HepG2 (cell line): ENCODE measurements around the gene TCFL5. TPM values are rescaled to one million over a fixed set of nuclear protein-coding genes. Genes with fewer than 3 reads are reported as not detected.

ENCODE experiments used
- GABPB1 ChIP-seq: IDR thresholded peaks from 2 replicates; pipeline ENCODE4 v1.6.1; 2016; ENCODE audit warnings: mild to moderate bottlenecking, missing genetic modification reagents, moderate library complexity, missing compliant biosample characterization
- HDAC2 ChIP-seq: sonication (generic); formaldehyde crosslinking; IDR thresholded peaks from 2 replicates; pipeline ENCODE4 v1.4.0; 2020; ENCODE audit warnings: missing genetic modification reagents
- KAT8 ChIP-seq: IDR thresholded peaks from 2 replicates; pipeline ENCODE4 v1.6.1; 2016; ENCODE audit warnings: missing genetic modification reagents, missing compliant biosample characterization
- KMT2B ChIP-seq: IDR thresholded peaks from 2 replicates; pipeline ENCODE4 v1.6.1; 2016; ENCODE audit warnings: missing genetic modification reagents, missing compliant biosample characterization
- MYC ChIP-seq: sonication (generic); formaldehyde crosslinking; IDR thresholded peaks from 2 replicates; pipeline ENCODE4 v1.9.0; 2021; ENCODE audit warnings: missing genetic modification reagents, borderline replicate concordance
- RBFOX2 ChIP-seq: fragments of 200-400 bp; formaldehyde crosslinking; IDR thresholded peaks from 2 replicates; pipeline ENCODE4 v1.6.1; 2017; ENCODE audit warnings: low read depth, mild to moderate bottlenecking, low read length
- RBM39 ChIP-seq: fragments of 200-400 bp; formaldehyde crosslinking; IDR thresholded peaks from one replicate; pipeline ENCODE4 v1.6.1; 2018; ENCODE audit warnings: antibody characterized with exemption, mild to moderate bottlenecking, low read depth, low read length; ENCODE audit not compliant: poor library complexity, severe bottlenecking
- REXO4 ChIP-seq: sonication (generic); formaldehyde crosslinking; IDR thresholded peaks from 2 replicates; pipeline ENCODE4 v1.8.0; 2022; ENCODE audit warnings: missing genetic modification reagents, mild to moderate bottlenecking, borderline replicate concordance
- SP4 ChIP-seq: sonication (generic); formaldehyde crosslinking; IDR thresholded peaks from 2 replicates; pipeline ENCODE4 v1.8.1; 2023; ENCODE audit warnings: mild to moderate bottlenecking, missing genetic modification reagents
- SRY ChIP-seq: sonication (generic); formaldehyde crosslinking; IDR thresholded peaks from 2 replicates; pipeline ENCODE4 v1.8.0; 2022; ENCODE audit warnings: mild to moderate bottlenecking, missing genetic modification reagents
- TBP ChIP-seq: sonication (generic); formaldehyde crosslinking; IDR thresholded peaks from 2 replicates; pipeline ENCODE4 v1.5.0; 2020; ENCODE audit warnings: missing genetic modification reagents
- TSC22D2 ChIP-seq: sonication (generic); formaldehyde crosslinking; IDR thresholded peaks from 2 replicates; pipeline ENCODE4 v1.5.1; 2020; ENCODE audit warnings: missing genetic modification reagents, mild to moderate bottlenecking, borderline replicate concordance
- ZBTB7A ChIP-seq: sonication (generic); formaldehyde crosslinking; IDR thresholded peaks from 2 replicates; pipeline ENCODE4 v1.8.0; 2022; ENCODE audit warnings: mild to moderate bottlenecking, missing genetic modification reagents
- ZNF121 ChIP-seq: sonication (generic); formaldehyde crosslinking; IDR thresholded peaks from 2 replicates; pipeline ENCODE4 v1.5.0; 2020; ENCODE audit warnings: mild to moderate bottlenecking, missing genetic modification reagents
- ZNF441 ChIP-seq: sonication (generic); formaldehyde crosslinking; IDR thresholded peaks from 2 replicates; pipeline ENCODE4 v1.7.0; 2021; ENCODE audit warnings: missing genetic modification reagents, borderline replicate concordance
- ZNF543 ChIP-seq: sonication (generic); formaldehyde crosslinking; IDR thresholded peaks from 2 replicates; pipeline ENCODE4 v1.4.0; 2020; ENCODE audit warnings: mild to moderate bottlenecking, missing genetic modification reagents
- ZNF563 ChIP-seq: sonication (generic); formaldehyde crosslinking; IDR thresholded peaks from 2 replicates; pipeline ENCODE4 v1.8.0; 2022; ENCODE audit warnings: mild to moderate bottlenecking, moderate library complexity, missing genetic modification reagents
- polyA plus RNA-seq, 8 experiments: library from polyadenylated mRNA; depleted of rRNA in 3 of 8; stranded (reverse) in 7 of 8; unstranded in 1 of 8; fragments of >200 nt; fragmentation: Illumina TruSeq in 4 of 8; extraction: Trizol in 4 of 8; gene quantifications; 2 replicates each; pipeline versions ENCODE4 v1.2.1 to v1.2.3, GENCODE V29; 2011 to 2016; ENCODE audit warnings: low read depth in 4 of 8, missing spikeins in 1 of 8, mixed read lengths in 1 of 8; ENCODE audit not compliant: insufficient read depth in 1 of 8
- total RNA-seq, 5 experiments: library from RNA; depleted of rRNA; stranded (reverse); fragments of >200 nt; fragmentation: Illumina TruSeq; extraction: Trizol; gene quantifications; 2 replicates each; pipeline ENCODE4 v1.2.3, GENCODE V29; 2016; ENCODE audit warnings: low read depth in 1 of 5
- TF ChIP-seq, protein P1 (sequence below): sonication (generic); formaldehyde crosslinking; conservative IDR thresholded peaks from 2 replicates; pipeline ENCODE4 v1.4.0; 2020; ENCODE audit warnings: mild to moderate bottlenecking, missing genetic modification reagents, moderate library complexity
- TF ChIP-seq, protein P2 (sequence below): sonication (generic); formaldehyde crosslinking; IDR thresholded peaks from 2 replicates; pipeline ENCODE4 v1.8.0; 2022; ENCODE audit warnings: mild to moderate bottlenecking, missing genetic modification reagents
- TF ChIP-seq, protein P3 (sequence below): sonication (generic); formaldehyde crosslinking; IDR thresholded peaks from 2 replicates; pipeline ENCODE4 v1.4.0; 2020; ENCODE audit warnings: missing genetic modification reagents

TCFL5 gene
- total and polyA plus RNA-seq, 2 of the 13 experiments (the other 11 are each of a cell fraction or from before 2014, with no cell fraction given) = 14.8 to 20.0 TPM

DNA sequence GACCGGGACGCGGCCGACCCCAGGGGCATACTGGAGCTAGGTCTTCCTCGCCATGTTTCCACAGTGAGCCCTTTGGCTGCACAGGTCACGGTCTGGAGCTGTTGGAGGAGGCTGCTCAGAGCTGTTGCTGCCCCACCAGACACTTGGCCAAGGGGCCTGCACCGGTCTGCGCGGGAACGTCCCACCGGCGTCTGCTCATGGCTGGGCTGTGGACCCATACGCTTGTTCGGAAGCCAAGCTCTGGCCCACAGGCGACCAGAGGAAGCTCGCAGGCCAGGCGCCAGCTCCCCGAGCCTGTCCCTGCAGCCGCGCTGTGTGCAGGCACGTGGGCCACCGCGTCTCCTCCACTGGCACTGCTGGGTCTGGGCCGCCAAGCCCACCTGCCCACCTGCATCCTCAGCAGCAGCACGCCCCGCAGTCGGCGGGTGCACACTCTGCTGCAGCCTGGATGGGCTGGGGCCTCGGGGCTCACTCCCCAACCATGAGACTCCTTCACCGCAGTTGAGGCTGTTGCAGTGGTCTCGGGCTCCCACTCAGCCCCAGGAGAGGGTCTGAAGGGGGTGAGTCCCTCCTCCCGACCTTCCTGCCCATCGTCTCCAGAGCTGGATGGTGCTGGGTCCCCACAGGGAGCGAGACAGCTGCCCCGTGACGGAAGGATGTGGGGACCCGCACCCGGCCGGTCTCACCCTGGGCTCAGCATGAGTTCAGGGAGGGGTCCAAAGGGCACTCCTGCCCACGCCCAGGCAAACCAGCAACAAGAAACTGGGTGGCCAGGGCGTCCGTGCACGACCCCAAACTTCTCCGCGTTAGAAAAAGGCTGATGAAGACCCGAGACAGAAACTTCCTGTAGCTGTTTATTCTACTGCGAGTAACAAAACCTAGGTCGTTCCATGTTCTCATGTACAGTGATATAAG, 15.5 kb upstream of the TCFL5 start (continued):
- TF ChIP-seq RBFOX2 (peak; percentile 36; the same call in 1 of the 2 replicates), SRY (peak; percentile 42; the same call in 1 of the 2 replicates), ZBTB7A (CRISPR knock-in tag) (peak; percentile 71), RBM39 (peak; percentile 64), ZNF543 (CRISPR knock-in tag) (0 out of 2 replicates have a peak, but pooled peaks have one; percentile 22), SP4 (CRISPR knock-in tag) (peak; percentile 21; the same call in 1 of the 2 replicates), KMT2B (CRISPR knock-in tag) (no peak), ZNF441 (CRISPR knock-in tag) (peak; percentile 66; the same call in 1 of the 2 replicates), HDAC2 (CRISPR knock-in tag) (peak; percentile 41; the same call in 1 of the 2 replicates), REXO4 (CRISPR knock-in tag) (0 out of 2 replicates have a peak, but pooled peaks have one; percentile 42), TSC22D2 (CRISPR knock-in tag) (no peak), KAT8 (no peak), GABPB1 (CRISPR knock-in tag) (peak; percentile 59; the same call in 1 of the 2 replicates), MYC (CRISPR knock-in tag) (peak; percentile 21; the same call in 1 of the 2 replicates), TBP (no peak), ZNF121 (0 out of 2 replicates have a peak, but pooled peaks have one; percentile 10), ZNF563 (peak; percentile 46; the same call in 1 of the 2 replicates)
- TF ChIP-seq, protein P1, sequence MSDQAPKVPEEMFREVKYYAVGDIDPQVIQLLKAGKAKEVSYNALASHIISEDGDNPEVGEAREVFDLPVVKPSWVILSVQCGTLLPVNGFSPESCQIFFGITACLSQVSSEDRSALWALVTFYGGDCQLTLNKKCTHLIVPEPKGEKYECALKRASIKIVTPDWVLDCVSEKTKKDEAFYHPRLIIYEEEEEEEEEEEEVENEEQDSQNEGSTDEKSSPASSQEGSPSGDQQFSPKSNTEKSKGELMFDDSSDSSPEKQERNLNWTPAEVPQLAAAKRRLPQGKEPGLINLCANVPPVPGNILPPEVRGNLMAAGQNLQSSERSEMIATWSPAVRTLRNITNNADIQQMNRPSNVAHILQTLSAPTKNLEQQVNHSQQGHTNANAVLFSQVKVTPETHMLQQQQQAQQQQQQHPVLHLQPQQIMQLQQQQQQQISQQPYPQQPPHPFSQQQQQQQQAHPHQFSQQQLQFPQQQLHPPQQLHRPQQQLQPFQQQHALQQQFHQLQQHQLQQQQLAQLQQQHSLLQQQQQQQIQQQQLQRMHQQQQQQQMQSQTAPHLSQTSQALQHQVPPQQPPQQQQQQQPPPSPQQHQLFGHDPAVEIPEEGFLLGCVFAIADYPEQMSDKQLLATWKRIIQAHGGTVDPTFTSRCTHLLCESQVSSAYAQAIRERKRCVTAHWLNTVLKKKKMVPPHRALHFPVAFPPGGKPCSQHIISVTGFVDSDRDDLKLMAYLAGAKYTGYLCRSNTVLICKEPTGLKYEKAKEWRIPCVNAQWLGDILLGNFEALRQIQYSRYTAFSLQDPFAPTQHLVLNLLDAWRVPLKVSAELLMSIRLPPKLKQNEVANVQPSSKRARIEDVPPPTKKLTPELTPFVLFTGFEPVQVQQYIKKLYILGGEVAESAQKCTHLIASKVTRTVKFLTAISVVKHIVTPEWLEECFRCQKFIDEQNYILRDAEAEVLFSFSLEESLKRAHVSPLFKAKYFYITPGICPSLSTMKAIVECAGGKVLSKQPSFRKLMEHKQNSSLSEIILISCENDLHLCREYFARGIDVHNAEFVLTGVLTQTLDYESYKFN (CRISPR knock-in tag) = peak; percentile 42
- TF ChIP-seq, protein P2, sequence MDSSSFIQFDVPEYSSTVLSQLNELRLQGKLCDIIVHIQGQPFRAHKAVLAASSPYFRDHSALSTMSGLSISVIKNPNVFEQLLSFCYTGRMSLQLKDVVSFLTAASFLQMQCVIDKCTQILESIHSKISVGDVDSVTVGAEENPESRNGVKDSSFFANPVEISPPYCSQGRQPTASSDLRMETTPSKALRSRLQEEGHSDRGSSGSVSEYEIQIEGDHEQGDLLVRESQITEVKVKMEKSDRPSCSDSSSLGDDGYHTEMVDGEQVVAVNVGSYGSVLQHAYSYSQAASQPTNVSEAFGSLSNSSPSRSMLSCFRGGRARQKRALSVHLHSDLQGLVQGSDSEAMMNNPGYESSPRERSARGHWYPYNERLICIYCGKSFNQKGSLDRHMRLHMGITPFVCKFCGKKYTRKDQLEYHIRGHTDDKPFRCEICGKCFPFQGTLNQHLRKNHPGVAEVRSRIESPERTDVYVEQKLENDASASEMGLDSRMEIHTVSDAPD (CRISPR knock-in tag) = 0 out of 2 replicates have a peak, but pooled peaks have one; percentile 65
- TF ChIP-seq, protein P3, sequence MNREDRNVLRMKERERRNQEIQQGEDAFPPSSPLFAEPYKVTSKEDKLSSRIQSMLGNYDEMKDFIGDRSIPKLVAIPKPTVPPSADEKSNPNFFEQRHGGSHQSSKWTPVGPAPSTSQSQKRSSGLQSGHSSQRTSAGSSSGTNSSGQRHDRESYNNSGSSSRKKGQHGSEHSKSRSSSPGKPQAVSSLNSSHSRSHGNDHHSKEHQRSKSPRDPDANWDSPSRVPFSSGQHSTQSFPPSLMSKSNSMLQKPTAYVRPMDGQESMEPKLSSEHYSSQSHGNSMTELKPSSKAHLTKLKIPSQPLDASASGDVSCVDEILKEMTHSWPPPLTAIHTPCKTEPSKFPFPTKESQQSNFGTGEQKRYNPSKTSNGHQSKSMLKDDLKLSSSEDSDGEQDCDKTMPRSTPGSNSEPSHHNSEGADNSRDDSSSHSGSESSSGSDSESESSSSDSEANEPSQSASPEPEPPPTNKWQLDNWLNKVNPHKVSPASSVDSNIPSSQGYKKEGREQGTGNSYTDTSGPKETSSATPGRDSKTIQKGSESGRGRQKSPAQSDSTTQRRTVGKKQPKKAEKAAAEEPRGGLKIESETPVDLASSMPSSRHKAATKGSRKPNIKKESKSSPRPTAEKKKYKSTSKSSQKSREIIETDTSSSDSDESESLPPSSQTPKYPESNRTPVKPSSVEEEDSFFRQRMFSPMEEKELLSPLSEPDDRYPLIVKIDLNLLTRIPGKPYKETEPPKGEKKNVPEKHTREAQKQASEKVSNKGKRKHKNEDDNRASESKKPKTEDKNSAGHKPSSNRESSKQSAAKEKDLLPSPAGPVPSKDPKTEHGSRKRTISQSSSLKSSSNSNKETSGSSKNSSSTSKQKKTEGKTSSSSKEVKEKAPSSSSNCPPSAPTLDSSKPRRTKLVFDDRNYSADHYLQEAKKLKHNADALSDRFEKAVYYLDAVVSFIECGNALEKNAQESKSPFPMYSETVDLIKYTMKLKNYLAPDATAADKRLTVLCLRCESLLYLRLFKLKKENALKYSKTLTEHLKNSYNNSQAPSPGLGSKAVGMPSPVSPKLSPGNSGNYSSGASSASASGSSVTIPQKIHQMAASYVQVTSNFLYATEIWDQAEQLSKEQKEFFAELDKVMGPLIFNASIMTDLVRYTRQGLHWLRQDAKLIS (CRISPR knock-in tag) = 0 out of 2 replicates have a peak, but pooled peaks have one; percentile 45
